H9 (cell line): Measurements from ENCODE around the gene LAIR1. TPM values are rescaled to one million over a fixed set of nuclear protein-coding genes. Genes with fewer than 3 reads are reported as not detected.

Source experiments
- DNase-seq: peaks from one replicate; pipeline ENCODE4 v3.0.0-alpha.2; 2017
- H2AFZ ChIP-seq: one replicate; pipeline ENCODE4 v1.6.1; 2013; ENCODE audit warnings: mild to moderate bottlenecking, low read length, control low read depth, moderate library complexity
- H2AK5ac ChIP-seq: 2 replicates; pipeline ENCODE4 v1.6.1; 2013; ENCODE audit warnings: low read length, control low read depth, mixed read lengths; ENCODE audit not compliant: insufficient read length
- H2BK120ac ChIP-seq: one replicate; pipeline ENCODE4 v1.6.1; 2013; ENCODE audit warnings: low read depth, mild to moderate bottlenecking, low read length, control low read depth, inconsistent platforms; ENCODE audit not compliant: poor library complexity, severe bottlenecking
- H2BK12ac ChIP-seq: 2 replicates; pipeline ENCODE4 v1.6.1; 2013; ENCODE audit warnings: low read length, control low read depth, mixed read lengths, low read depth; ENCODE audit not compliant: insufficient read length
- H2BK15ac ChIP-seq: 2 replicates; pipeline ENCODE4 v1.6.1; 2013; ENCODE audit warnings: low read depth, low read length, control low read depth
- H2BK20ac ChIP-seq: one replicate; pipeline ENCODE4 v1.6.1; 2013; ENCODE audit warnings: low read depth, mild to moderate bottlenecking, low read length, control low read depth, inconsistent platforms; ENCODE audit not compliant: poor library complexity, severe bottlenecking
- H2BK5ac ChIP-seq: 2 replicates; pipeline ENCODE4 v1.6.1; 2013; ENCODE audit warnings: low read length, control low read depth, mixed read lengths; ENCODE audit not compliant: insufficient read length
- H3K14ac ChIP-seq: 2 replicates; pipeline ENCODE4 v1.6.1; 2013; ENCODE audit warnings: low read length, control low read depth; ENCODE audit not compliant: insufficient read depth
- H3K18ac ChIP-seq: 2 replicates; pipeline ENCODE4 v1.6.1; 2013; ENCODE audit warnings: low read depth, mild to moderate bottlenecking, mixed read lengths, low read length, control low read depth; ENCODE audit not compliant: insufficient read length
- H3K23ac ChIP-seq: 2 replicates; pipeline ENCODE4 v1.6.1; 2013; ENCODE audit warnings: low read length, control low read depth, mixed read lengths, low read depth; ENCODE audit not compliant: insufficient read length
- H3K23me2 ChIP-seq: 2 replicates; pipeline ENCODE4 v1.6.1; 2013; ENCODE audit warnings: low read depth, mild to moderate bottlenecking, mixed read lengths, low read length, control low read depth; ENCODE audit not compliant: insufficient read length, poor library complexity, severe bottlenecking
- H3K27ac ChIP-seq: 2 replicates; pipeline ENCODE4 v1.5.1; 2013; ENCODE audit warnings: low read length, control low read depth, mixed read lengths, low read depth; ENCODE audit not compliant: insufficient read length
- H3K27me3 ChIP-seq: 2 replicates; pipeline ENCODE4 v1.6.1; 2013; ENCODE audit warnings: low read length, control low read depth, inconsistent platforms; ENCODE audit not compliant: insufficient read depth
- H3K4ac ChIP-seq: 2 replicates; pipeline ENCODE4 v1.6.1; 2013; ENCODE audit warnings: low read depth, mild to moderate bottlenecking, control low read depth, inconsistent platforms, low read length, moderate library complexity
- H3K4me1 ChIP-seq: 2 replicates; pipeline ENCODE4 v1.6.1; 2013; ENCODE audit warnings: low read length, control low read depth, inconsistent platforms; ENCODE audit not compliant: insufficient read depth
- H3K4me2 ChIP-seq: 2 replicates; pipeline ENCODE4 v1.6.1; 2013; ENCODE audit warnings: low read length, control low read depth, mixed read lengths; ENCODE audit not compliant: insufficient read length, insufficient read depth
- H3K56ac ChIP-seq: 2 replicates; pipeline ENCODE4 v1.6.1; 2013; ENCODE audit warnings: low read depth, mild to moderate bottlenecking, mixed read lengths, low read length, control low read depth; ENCODE audit not compliant: insufficient read length
- H3K79me1 ChIP-seq: 2 replicates; pipeline ENCODE4 v1.6.1; 2013; ENCODE audit warnings: low read depth, mild to moderate bottlenecking, moderate library complexity, low read length, control low read depth, inconsistent platforms; ENCODE audit not compliant: insufficient read depth, poor library complexity, severe bottlenecking
- H3K79me2 ChIP-seq: 2 replicates; pipeline ENCODE4 v1.6.1; 2013; ENCODE audit warnings: low read length, control low read depth, inconsistent platforms; ENCODE audit not compliant: insufficient read depth
- H3K9ac ChIP-seq: 2 replicates; pipeline ENCODE4 v1.6.1; 2013; ENCODE audit warnings: low read length, control low read depth, mixed read lengths; ENCODE audit not compliant: insufficient read length; ENCODE audit errors: extremely low read depth
- H3K9me3 ChIP-seq: one replicate; pipeline ENCODE4 v1.6.1; 2013; ENCODE audit warnings: low read depth, low read length, inconsistent platforms; ENCODE audit not compliant: control insufficient read depth
- H3T11ph ChIP-seq: one replicate; pipeline ENCODE4 v1.6.1; 2013; ENCODE audit warnings: mild to moderate bottlenecking, low read length, control low read depth, inconsistent platforms
- H4K20me1 ChIP-seq: one replicate; pipeline ENCODE4 v1.6.1; 2013; ENCODE audit not compliant: control insufficient read depth, insufficient read length, insufficient read depth
- H4K5ac ChIP-seq: 2 replicates; pipeline ENCODE4 v1.6.1; 2013; ENCODE audit warnings: low read depth, mild to moderate bottlenecking, mixed read lengths, low read length, control low read depth; ENCODE audit not compliant: insufficient read length
- H4K8ac ChIP-seq: replicated peaks from 2 replicates; pipeline ENCODE4 v1.6.1; 2013; ENCODE audit warnings: low read length, control low read depth, mixed read lengths, low read depth; ENCODE audit not compliant: insufficient read length
- H4K91ac ChIP-seq: 2 replicates; pipeline ENCODE4 v1.6.1; 2013; ENCODE audit warnings: low read depth, mild to moderate bottlenecking, moderate library complexity, mixed read lengths, low read length, control low read depth; ENCODE audit not compliant: insufficient read length
- H3K27ac Mint-ChIP-seq, 3 experiments: 2 replicates in 2 of 3; 3 replicates in 1 of 3; pipeline ENCODE4 v1.8.0; 2020 to 2021; ENCODE audit warnings: mixed read lengths in 3 of 3, mild to moderate bottlenecking in 1 of 3, moderate library complexity in 1 of 3
- H3K27me3 Mint-ChIP-seq: 2 replicates; pipeline ENCODE4 v1.8.0; 2021; ENCODE audit warnings: low read depth, mild to moderate bottlenecking, moderate library complexity, mixed read lengths
- H3K36me3 Mint-ChIP-seq, 3 experiments: 2 replicates in 2 of 3; 3 replicates in 1 of 3; pipeline ENCODE4 v1.8.0; 2020 to 2021; ENCODE audit warnings: low read depth in 3 of 3, mixed read lengths in 3 of 3; ENCODE audit not compliant: insufficient read depth in 1 of 3
- H3K4me1 Mint-ChIP-seq, 2 experiments: 2 replicates each; pipeline ENCODE4 v1.8.0; 2020; ENCODE audit warnings: mixed read lengths in 2 of 2
- H3K4me3 Mint-ChIP-seq, 2 experiments: 2 replicates in 1 of 2; 3 replicates in 1 of 2; pipeline ENCODE4 v1.8.0; 2020 to 2021; ENCODE audit warnings: mild to moderate bottlenecking in 2 of 2, mixed read lengths in 2 of 2, moderate library complexity in 1 of 2
- H3K9me3 Mint-ChIP-seq, 2 experiments: 2 replicates in 1 of 2; 3 replicates in 1 of 2; pipeline ENCODE4 v1.8.0; 2020; ENCODE audit warnings: mild to moderate bottlenecking in 2 of 2, mixed read lengths in 2 of 2, moderate library complexity in 1 of 2
- CTCF ChIP-seq: fragments of 200-600 bp; sonication (generic); conservative IDR thresholded peaks from 3 replicates; pipeline ENCODE4 v1.8.0; 2021; ENCODE audit warnings: antibody characterized with exemption, mild to moderate bottlenecking
- WGBS: extraction: QIAGEN DNeasy Blood & Tissue Kit; methylation state at CpG from one replicate; pipeline ENCODE4 v1.1.7; 2013; ENCODE audit warnings: missing lambda C conversion rate, low lambda C conversion rate, mixed read lengths; ENCODE audit not compliant: insufficient read length; ENCODE audit errors: extremely low coverage; 5-methylcytosine and 5-hydroxymethylcytosine counted together
- total RNA-seq: library from RNA; stranded (reverse); gene quantifications from 2 replicates; pipeline ENCODE4 v1.2.1, GENCODE V29; 2021

LAIR1 gene
- total RNA-seq, 1 experiment from 2014 or later: not detected

- no peak for DNase-seq
- Histone ChIP-seq H3K9ac (no peak overlapping the region), H3K79me2 (no peaks in the 10 kb centered on the region), H2BK15ac (no peak overlapping the region), H2BK120ac (no peak overlapping the region), H4K5ac (no peak overlapping the region), H3K27ac (no peak overlapping the region), H3K4me2 (no peak overlapping the region), H3K23ac (no peak overlapping the region), H3T11ph (no peak overlapping the region), H3K9me3 (no peaks in the 10 kb centered on the region), H3K14ac (no peak overlapping the region), H3K79me1 (no peaks in the 10 kb centered on the region), H2BK12ac (no peak overlapping the region), H2AK5ac (no peak overlapping the region), H4K91ac (no peak overlapping the region), H3K4ac (no peak overlapping the region), H4K20me1 (no peaks in the 10 kb centered on the region), H2AFZ (no peak overlapping the region), H4K8ac (no peak overlapping the region), H3K56ac (no peak overlapping the region), H3K4me1 (no peaks in the 10 kb centered on the region), H3K23me2 (no peaks in the 10 kb centered on the region), H2BK5ac (no peak overlapping the region), H3K18ac (no peak overlapping the region), H2BK20ac (no peak overlapping the region), H3K27me3 (no peaks in the 10 kb centered on the region)
- peaks cover 0 to 41% of the 10 kb centered on the region in 2 experiments; a peak in 2 of 5 replicates for H3K9me3 Mint-ChIP-seq
- peaks cover 16% of the 10 kb centered on the region for H3K27me3 Mint-ChIP-seq
- TF ChIP-seq CTCF: no peak
- H3K4me1 Mint-ChIP-seq: peaks cover 3 to 9% of the 10 kb centered on the region in 2 experiments; a peak in 2 of 4 replicates
- no CpG with 5 or more reads among the region's 16 CpGs for WGBS
- H3K4me3 Mint-ChIP-seq: no peak overlapping the region; a peak in 1 of 5 replicates
- H3K36me3 Mint-ChIP-seq: no peaks in the 10 kb centered on the region
- 0 out of 7 replicates have a peak overlapping the region, but pooled peaks of 1 of the 3 experiments have one; percentile 28 for H3K27ac Mint-ChIP-seq
These were observed 7.3 kb downstream of the LAIR1 start for GRCh38 chr19:54357381-54357780.
